Hepatocyte (in vitro differentiated cells): ENCODE results near the gene BCAS3. TPM values are rescaled to one million over a fixed set of nuclear protein-coding genes. Genes with fewer than 3 reads are reported as not detected.

ENCODE experiments used
- DNase-seq: peaks from one replicate; pipeline ENCODE4 v3.0.0-alpha.2; 2016; ENCODE audit warnings: low spot score
- H2AFZ ChIP-seq: fragments of 200-600 bp; sonication (generic); 2 replicates; pipeline ENCODE4 v1.6.0; 2016; ENCODE audit warnings: antibody characterized with exemption, mild to moderate bottlenecking
- H3K27ac ChIP-seq: fragments of 200-600 bp; sonication (generic); 2 replicates; pipeline ENCODE4 v1.5.1; 2016; ENCODE audit warnings: mild to moderate bottlenecking
- H3K27me3 ChIP-seq: fragments of 200-600 bp; sonication (generic); 2 replicates; pipeline ENCODE4 v1.6.1; 2016
- H3K36me3 ChIP-seq: fragments of 200-600 bp; sonication (generic); replicated peaks from 2 replicates; pipeline ENCODE4 v1.5.1; 2016; ENCODE audit warnings: low read depth; ENCODE audit not compliant: insufficient read depth
- H3K4me1 ChIP-seq: fragments of 200-600 bp; sonication (generic); 2 replicates; pipeline ENCODE4 v1.5.1; 2016; ENCODE audit warnings: mild to moderate bottlenecking, moderate library complexity; ENCODE audit not compliant: insufficient read depth
- H3K4me2 ChIP-seq: fragments of 200-600 bp; sonication (generic); 2 replicates; pipeline ENCODE4 v1.6.0; 2016
- H3K4me3 ChIP-seq: fragments of 200-600 bp; sonication (generic); 2 replicates; pipeline ENCODE4 v1.5.1; 2016; ENCODE audit warnings: mild to moderate bottlenecking
- H3K79me2 ChIP-seq: fragments of 200-600 bp; sonication (generic); 2 replicates; pipeline ENCODE4 v1.6.0; 2017; ENCODE audit warnings: mild to moderate bottlenecking
- H3K9me2 ChIP-seq: fragments of 200-600 bp; sonication (generic); replicated peaks from 2 replicates; pipeline ENCODE4 v1.6.0; 2017; ENCODE audit warnings: mild to moderate bottlenecking; ENCODE audit not compliant: insufficient read depth
- H3K9me3 ChIP-seq: fragments of 200-600 bp; sonication (generic); 2 replicates; pipeline ENCODE4 v1.5.1; 2016; ENCODE audit warnings: low read depth, mild to moderate bottlenecking
- H4K20me1 ChIP-seq: fragments of 200-600 bp; sonication (generic); 2 replicates; pipeline ENCODE4 v1.6.0; 2016; ENCODE audit warnings: mild to moderate bottlenecking; ENCODE audit not compliant: insufficient read depth, poor library complexity, severe bottlenecking
- CTCF ChIP-seq: fragments of 200-600 bp; sonication (generic); IDR thresholded peaks from 2 replicates; pipeline ENCODE4 v1.5.1; 2016; ENCODE audit warnings: antibody characterized with exemption, mild to moderate bottlenecking; ENCODE audit not compliant: poor library complexity
- EZH2 ChIP-seq: fragments of 200-600 bp; sonication (generic); IDR thresholded peaks from 2 replicates; pipeline ENCODE4 v1.6.1; 2016; ENCODE audit warnings: antibody characterized with exemption, mild to moderate bottlenecking, borderline replicate concordance
- EZH2phosphoT487 ChIP-seq: fragments of 200-600 bp; sonication (generic); IDR thresholded peaks from one replicate; pipeline ENCODE4 v1.6.1; 2018; ENCODE audit warnings: antibody characterized with exemption, mild to moderate bottlenecking, low read depth, moderate library complexity; ENCODE audit not compliant: unreplicated experiment, severe bottlenecking
- WGBS: methylation state at CpG from one replicate; pipeline ENCODE4 v1.1.6; 2016; ENCODE audit warnings: low lambda C conversion rate; ENCODE audit errors: missing lambda C conversion rate; 5-methylcytosine and 5-hydroxymethylcytosine counted together
- polyA plus RNA-seq: library from polyadenylated mRNA; unstranded; fragments of >200 nt; fragmentation: Nextera tagmentation; extraction: Ambion mirVana; gene quantifications from 2 replicates; pipeline ENCODE4 v1.2.1, GENCODE V29; 2016
- total RNA-seq: library from RNA; depleted of rRNA; stranded (reverse); fragments of >200 nt; gene quantifications from 2 replicates; pipeline ENCODE4 v1.2.3, GENCODE V29; 2014

BCAS3 gene
- total and polyA plus RNA-seq, 2 experiments from 2014 or later: 16.5 to 58.8 TPM

GRCh38 chr17:61219460-61219859 lies 541.8 kb downstream of the BCAS3 start:
- Histone ChIP-seq H3K79me2 (no peaks in the 10 kb centered on the region), H3K4me2 (no peak overlapping the region), H3K4me3 (no peak overlapping the region), H3K9me3 (no peaks in the 10 kb centered on the region), H4K20me1 (no peaks in the 10 kb centered on the region), H3K4me1 (peaks cover 4% of the 10 kb centered on the region), H3K27me3 (no peaks in the 10 kb centered on the region), H2AFZ (no peak overlapping the region), H3K27ac (peak overlapping the region; percentile 10), H3K9me2 (no peaks in the 10 kb centered on the region), H3K36me3 (no peaks in the 10 kb centered on the region)
- WGBS: 52% methylated on average over 3 of the region's 3 CpGs
- DNase-seq: no peak
- TF ChIP-seq EZH2: no peak
- no peak for TF ChIP-seq CTCF
- no peak for TF ChIP-seq EZH2phosphoT487

- DNase-seq: no peak
- Histone ChIP-seq H3K27me3 (no peaks in the 10 kb centered on the region), H3K27ac (no peak overlapping the region), H2AFZ (no peak overlapping the region), H3K79me2 (no peaks in the 10 kb centered on the region), H3K4me3 (no peak overlapping the region), H3K9me2 (no peaks in the 10 kb centered on the region), H4K20me1 (no peaks in the 10 kb centered on the region), H3K4me1 (peaks cover 11% of the 10 kb centered on the region), H3K4me2 (no peak overlapping the region), H3K9me3 (no peaks in the 10 kb centered on the region), H3K36me3 (no peaks in the 10 kb centered on the region)
- 79% methylated on average over 1 of the region's 1 CpG for WGBS
- TF ChIP-seq EZH2phosphoT487: no peak
- TF ChIP-seq EZH2: no peak
- TF ChIP-seq CTCF: no peak
Measured at GRCh38 chr17:61221181-61221580, 543.5 kb downstream of the BCAS3 start.

GRCh38 chr17:61221597-61222471 lies 544.2 kb downstream of the BCAS3 start:
- Histone ChIP-seq H3K79me2 (no peaks in the 10 kb centered on the region), H3K27ac (no peak overlapping the region), H3K9me3 (no peaks in the 10 kb centered on the region), H3K36me3 (no peaks in the 10 kb centered on the region), H3K9me2 (no peaks in the 10 kb centered on the region), H3K27me3 (no peaks in the 10 kb centered on the region), H2AFZ (no peak overlapping the region), H3K4me3 (no peak overlapping the region), H3K4me2 (no peak overlapping the region), H3K4me1 (peaks cover 11% of the 10 kb centered on the region), H4K20me1 (no peaks in the 10 kb centered on the region)
- TF ChIP-seq EZH2phosphoT487 (no peak), CTCF (no peak), EZH2 (no peak)
- no peak for DNase-seq
- 89% methylated on average over 8 of the region's 8 CpGs for WGBS
